Measurements from ENCODE around the gene AGBL1. TPM values are rescaled to one million over a fixed set of nuclear protein-coding genes. Genes with fewer than 3 reads are reported as not detected.

AGBL1 gene
- total and polyA plus RNA-seq, 2 experiments from 2014 or later = 0.06 to 0.11 TPM

DNA sequence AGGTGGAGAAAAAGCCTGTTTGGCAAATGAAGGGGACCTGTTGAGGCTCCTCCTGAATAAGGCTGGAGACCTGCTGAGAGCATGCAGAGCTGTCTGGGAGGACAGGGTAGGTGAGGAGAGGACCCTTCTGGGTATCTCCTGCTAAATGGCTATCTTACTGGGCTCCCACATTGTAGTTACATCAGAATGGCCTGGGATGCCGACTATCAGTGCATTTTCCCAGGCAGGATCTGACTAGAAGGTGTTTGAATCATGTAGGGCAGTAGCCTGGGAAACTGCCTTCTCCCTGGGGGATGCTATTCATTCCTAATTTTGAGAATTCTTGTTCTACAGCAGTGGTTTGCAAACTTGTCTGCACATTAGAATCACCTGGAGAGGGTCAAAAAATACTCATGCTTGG, 631 bp downstream of the AGBL1 start:
- no peak overlapping the region for H3K27ac ChIP-seq
- H3K4me1 ChIP-seq (ENCODE audit: low read depth) = no peaks in the 10 kb centered on the region
- H3K9me3 ChIP-seq (ENCODE audit: low read depth) = no peaks in the 10 kb centered on the region
- no peak for DNase-seq (ENCODE audit: low read depth in 1 of 2, low spot score in 1 of 2)
- no peak overlapping the region for H3K4me3 ChIP-seq
- TF ChIP-seq, protein P1, sequence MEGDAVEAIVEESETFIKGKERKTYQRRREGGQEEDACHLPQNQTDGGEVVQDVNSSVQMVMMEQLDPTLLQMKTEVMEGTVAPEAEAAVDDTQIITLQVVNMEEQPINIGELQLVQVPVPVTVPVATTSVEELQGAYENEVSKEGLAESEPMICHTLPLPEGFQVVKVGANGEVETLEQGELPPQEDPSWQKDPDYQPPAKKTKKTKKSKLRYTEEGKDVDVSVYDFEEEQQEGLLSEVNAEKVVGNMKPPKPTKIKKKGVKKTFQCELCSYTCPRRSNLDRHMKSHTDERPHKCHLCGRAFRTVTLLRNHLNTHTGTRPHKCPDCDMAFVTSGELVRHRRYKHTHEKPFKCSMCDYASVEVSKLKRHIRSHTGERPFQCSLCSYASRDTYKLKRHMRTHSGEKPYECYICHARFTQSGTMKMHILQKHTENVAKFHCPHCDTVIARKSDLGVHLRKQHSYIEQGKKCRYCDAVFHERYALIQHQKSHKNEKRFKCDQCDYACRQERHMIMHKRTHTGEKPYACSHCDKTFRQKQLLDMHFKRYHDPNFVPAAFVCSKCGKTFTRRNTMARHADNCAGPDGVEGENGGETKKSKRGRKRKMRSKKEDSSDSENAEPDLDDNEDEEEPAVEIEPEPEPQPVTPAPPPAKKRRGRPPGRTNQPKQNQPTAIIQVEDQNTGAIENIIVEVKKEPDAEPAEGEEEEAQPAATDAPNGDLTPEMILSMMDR (IDR thresholded peaks at IDR 0.05; ENCODE audit: low read depth, low read length) = no peak
- no peaks in the 10 kb centered on the region for H3K27me3 ChIP-seq
- H3K36me3 ChIP-seq = no peaks in the 10 kb centered on the region

DNA sequence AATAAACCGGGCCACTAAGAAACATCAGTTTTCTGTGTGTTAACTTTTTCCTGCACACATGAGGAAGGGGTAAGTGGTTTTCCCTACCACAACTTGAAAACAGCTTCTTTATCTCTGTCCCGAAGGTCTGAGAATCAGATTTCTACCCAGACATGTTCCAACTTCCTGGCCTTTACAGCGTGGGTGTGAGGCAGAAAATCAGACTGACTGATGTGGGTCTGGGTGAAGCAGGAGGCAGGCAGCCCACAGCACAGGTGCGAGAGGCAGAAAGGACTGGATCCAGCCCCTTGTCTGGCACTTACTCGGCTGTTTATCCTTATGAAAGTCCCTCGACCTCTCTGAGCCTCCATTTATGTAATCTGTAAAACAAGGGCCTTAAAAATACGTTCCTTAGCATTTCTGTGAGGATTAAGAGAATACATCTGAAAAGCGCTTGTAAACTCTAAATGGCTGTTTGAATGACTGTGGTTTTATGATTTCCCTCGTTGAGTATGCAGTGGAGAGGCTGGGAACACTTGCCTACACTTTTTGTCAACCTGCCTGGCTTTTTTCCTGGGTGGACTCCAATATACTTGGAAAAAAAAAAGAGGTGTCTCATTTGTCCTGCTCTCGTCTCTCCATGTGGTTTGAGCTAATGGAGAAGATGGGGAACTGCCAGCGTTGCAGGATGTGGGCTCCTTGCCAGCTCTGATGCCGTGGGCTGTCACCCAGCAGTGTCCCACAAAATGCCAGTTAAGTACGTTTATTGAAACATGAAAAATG, 3.1 kb downstream of the AGBL1 start:
- no peaks in the 10 kb centered on the region for H3K4me1 ChIP-seq (ENCODE audit: low read depth)
- H3K27me3 ChIP-seq = no peaks in the 10 kb centered on the region
- DNase-seq (ENCODE audit: low read depth in 1 of 2, low spot score in 1 of 2) = no peak
- no peaks in the 10 kb centered on the region for H3K9me3 ChIP-seq (ENCODE audit: low read depth)
- no peak overlapping the region for H3K4me3 ChIP-seq
- TF ChIP-seq, protein P1 (IDR thresholded peaks at IDR 0.05; ENCODE audit: low read depth, low read length) = no peak
- H3K36me3 ChIP-seq = no peaks in the 10 kb centered on the region
- no peak overlapping the region for H3K27ac ChIP-seq

DNA sequence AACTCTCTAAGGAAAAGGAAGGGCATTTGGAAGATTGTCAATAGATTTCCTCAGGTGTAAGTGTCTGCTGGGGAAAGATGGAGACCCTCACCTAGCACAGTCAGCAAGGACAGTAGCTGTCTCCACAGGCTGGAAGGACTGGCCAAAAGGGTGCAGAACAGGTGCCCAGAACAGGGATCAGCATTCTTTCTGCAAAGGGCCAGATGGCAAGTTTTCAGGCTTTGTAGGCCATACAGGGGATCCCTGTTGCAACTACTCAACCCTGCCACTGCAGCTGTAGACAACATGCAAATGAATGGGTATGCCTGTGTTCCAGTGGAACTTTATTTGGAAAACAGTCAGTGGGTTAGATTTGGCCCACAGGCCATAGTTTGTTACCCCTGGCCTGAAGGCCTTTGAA, 8.1 kb downstream of the AGBL1 start:
- Histone ChIP-seq H3K9me3 (ENCODE audit: low read depth) (no peaks in the 10 kb centered on the region), H3K4me3 (no peak overlapping the region), H3K36me3 (no peaks in the 10 kb centered on the region), H3K4me1 (ENCODE audit: low read depth) (no peaks in the 10 kb centered on the region), H3K27ac (no peak overlapping the region), H3K27me3 (no peaks in the 10 kb centered on the region)
- TF ChIP-seq, protein P1 (IDR thresholded peaks at IDR 0.05; ENCODE audit: low read depth, low read length) = no peak
- DNase-seq (ENCODE audit: low read depth in 1 of 2, low spot score in 1 of 2) = no peak

DNA sequence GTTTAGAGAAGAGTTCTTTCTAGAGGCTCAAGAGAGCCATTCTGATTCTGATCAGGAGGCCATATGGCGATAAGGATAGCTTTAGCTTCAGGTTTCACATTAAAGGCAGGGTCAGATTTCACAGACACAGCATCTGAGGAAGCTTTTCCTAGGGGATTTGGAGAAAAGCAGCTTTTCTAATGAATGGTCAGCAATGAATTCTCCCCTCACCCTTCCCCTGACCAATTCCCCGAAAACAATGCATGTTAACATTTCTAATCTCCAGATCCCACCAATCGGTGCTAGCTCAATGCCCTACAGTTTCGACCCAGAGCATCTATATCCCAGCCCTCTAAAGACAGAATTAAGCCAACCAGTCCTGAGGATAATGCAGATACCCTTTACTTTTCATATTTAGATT, 9.8 kb downstream of the AGBL1 start:
- no peak overlapping the region for H3K27ac ChIP-seq
- H3K4me1 ChIP-seq (ENCODE audit: low read depth) = no peaks in the 10 kb centered on the region
- H3K36me3 ChIP-seq = no peaks in the 10 kb centered on the region
- H3K27me3 ChIP-seq = no peaks in the 10 kb centered on the region
- TF ChIP-seq, protein P1 (IDR thresholded peaks at IDR 0.05; ENCODE audit: low read depth, low read length) = no peak
- no peaks in the 10 kb centered on the region for H3K9me3 ChIP-seq (ENCODE audit: low read depth)
- no peak overlapping the region for H3K4me3 ChIP-seq
- no peak for DNase-seq (ENCODE audit: low read depth in 1 of 2, low spot score in 1 of 2)

DNA sequence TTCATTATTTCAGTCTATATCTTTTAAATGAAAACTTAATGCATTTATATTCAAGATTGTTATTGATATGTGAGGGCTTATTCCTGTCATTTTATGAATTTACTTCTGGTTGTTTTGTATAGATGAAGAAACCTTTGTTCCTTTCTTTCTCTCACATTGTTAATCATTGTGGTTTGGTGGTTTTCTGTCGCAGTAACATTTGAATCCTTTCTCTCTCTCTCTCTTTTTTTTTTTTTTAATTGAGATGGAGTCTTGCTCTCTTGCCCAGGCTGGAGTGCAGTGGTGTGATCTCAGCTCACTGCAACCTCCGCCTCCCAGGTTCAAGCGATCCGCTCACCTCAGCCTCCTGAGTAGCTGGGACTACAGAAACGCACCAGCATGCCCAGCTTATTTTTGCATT, 22.1 kb downstream of the AGBL1 start:
- Histone ChIP-seq H3K4me1 (ENCODE audit: low read depth) (no peaks in the 10 kb centered on the region), H3K36me3 (no peaks in the 10 kb centered on the region), H3K27ac (no peak overlapping the region), H3K27me3 (no peaks in the 10 kb centered on the region), H3K4me3 (no peak overlapping the region), H3K9me3 (ENCODE audit: low read depth) (no peaks in the 10 kb centered on the region)
- TF ChIP-seq, protein P1 (IDR thresholded peaks at IDR 0.05; ENCODE audit: low read depth, low read length) = no peak
- no peak for DNase-seq (ENCODE audit: low read depth in 1 of 2, low spot score in 1 of 2)

Data from cardiac muscle cell (in vitro differentiated cells and primary cell).